ENCODE results near the gene LSR. TPM values are rescaled to one million over a fixed set of nuclear protein-coding genes. Genes with fewer than 3 reads are reported as not detected.
"Not testable (repeated sequence)": the region's sequence is repeated elsewhere in the genome, so short reads cannot be mapped to it uniquely, and the experiment has no call there.

Gene LSR
- total and polyA plus RNA-seq, 2 of the 4 experiments (the other 2 are of a cell fraction), result 0.18 to 0.44 TPM

GRCh38 chr19:35220973-35221590 lies 27.7 kb upstream of the LSR start:
- H3K4me3 ChIP-seq (ENCODE audit: insufficient read depth, low read depth, low read length); H2AFZ ChIP-seq (replicated peaks; ENCODE audit: low read length, poor library complexity); H3K4me1 ChIP-seq (ENCODE audit: control insufficient read depth, insufficient read depth, low read length); H3K9me3 ChIP-seq (ENCODE audit: control insufficient read depth, insufficient read depth, low read length); H2BK20ac ChIP-seq (ENCODE audit: low read depth, low read length); H3K27ac ChIP-seq (ENCODE audit: insufficient read depth, low read length); H2AK5ac ChIP-seq (ENCODE audit: low read depth, low read length); dilution Hi-C loops (cut with HindIII; ENCODE audit: low sequenced_read_pairs, unreplicated experiment); H3K56ac ChIP-seq (ENCODE audit: extremely low read depth, insufficient read depth, low read length); H4K5ac ChIP-seq (ENCODE audit: low read depth, low read length); H3K9ac ChIP-seq (ENCODE audit: low read depth, low read length); H3K79me1 ChIP-seq (ENCODE audit: low read depth in 1 of 2, low read length in 2 of 2); DNase-seq; H3K9me1 ChIP-seq (ENCODE audit: insufficient read depth, low read length); H3K4ac ChIP-seq (ENCODE audit: low read depth, low read length); H3K36me3 ChIP-seq (ENCODE audit: control insufficient read depth, insufficient read depth, low read length); H2BK120ac ChIP-seq (ENCODE audit: low read depth, low read length); H3K14ac ChIP-seq (replicated peaks; ENCODE audit: low read depth, low read length); BruUV-seq (replicated peaks); H2BK5ac ChIP-seq (ENCODE audit: low read depth, low read length, poor library complexity, severe bottlenecking); intact Hi-C loops (cut with micrococcal nuclease); H4K91ac ChIP-seq (ENCODE audit: insufficient read depth, low read depth, low read length); ATAC-seq (ENCODE audit: low read depth); POLR2A ChIA-PET (ENCODE audit: unreplicated experiment); in situ Hi-C loops (cut with MboI; ENCODE audit: low sequenced_read_pairs); H2BK15ac ChIP-seq (ENCODE audit: low read depth, low read length); H2AK9ac ChIP-seq (replicated peaks; ENCODE audit: low read depth, low read length, poor library complexity); CTCF ChIA-PET; H3K18ac ChIP-seq (ENCODE audit: low read depth, low read length); H3K23ac ChIP-seq (ENCODE audit: low read depth, low read length); H4K8ac ChIP-seq (ENCODE audit: low read depth in 2 of 2, low read length in 2 of 2); H4K20me1 ChIP-seq (ENCODE audit: insufficient read depth, low read length); H3K4me2 ChIP-seq (ENCODE audit: low read depth, low read length): not testable (repeated sequence)
- whole genome bisulfite sequencing, 2 experiments (ENCODE audit: extremely low coverage in 2 of 2, insufficient read length in 1 of 2), result 29% methylated on average over 1 of the region's 4 CpGs; no CpG with 5 or more reads in 1 of the 2 experiments
- peaks cover 10% of the 10 kb centered on the region for H3K27me3 ChIP-seq (ENCODE audit: control insufficient read depth, insufficient read depth, low read length)

All from IMR-90 (cell line).